Chondrocyte (in vitro differentiated cells): Measurements from ENCODE around the gene TMCC1. TPM values are rescaled to one million over a fixed set of nuclear protein-coding genes. Genes with fewer than 3 reads are reported as not detected.

ENCODE experiments used
- DNase-seq: peaks from one replicate; pipeline ENCODE4 v3.0.0; 2021; ENCODE audit warnings: mixed read lengths, low spot score
- H3K27ac Mint-ChIP-seq: one replicate; pipeline ENCODE4 v1.8.0; 2021; ENCODE audit warnings: mild to moderate bottlenecking, moderate library complexity, mixed read lengths; ENCODE audit not compliant: unreplicated experiment
- H3K27me3 Mint-ChIP-seq: 2 replicates; pipeline ENCODE4 v1.8.0; 2021; ENCODE audit warnings: low read depth, mixed read lengths
- H3K36me3 Mint-ChIP-seq: 2 replicates; pipeline ENCODE4 v1.8.0; 2021; ENCODE audit warnings: low read depth, mixed read lengths
- H3K4me1 Mint-ChIP-seq: 2 replicates; pipeline ENCODE4 v1.8.0; 2021; ENCODE audit warnings: low read depth, mild to moderate bottlenecking, mixed read lengths
- H3K4me3 Mint-ChIP-seq: one replicate; pipeline ENCODE4 v1.8.0; 2021; ENCODE audit warnings: mild to moderate bottlenecking, moderate library complexity, mixed read lengths; ENCODE audit not compliant: unreplicated experiment
- H3K9me3 Mint-ChIP-seq: 2 replicates; pipeline ENCODE4 v1.8.0; 2021; ENCODE audit warnings: low read depth, mixed read lengths
- CTCF ChIP-seq: fragments of 200-600 bp; sonication (generic); IDR thresholded peaks from 2 replicates; pipeline ENCODE4 v1.5.0; 2021; ENCODE audit warnings: antibody characterized with exemption, mild to moderate bottlenecking, moderate library complexity
- total RNA-seq: library from RNA; stranded (reverse); gene quantifications from 3 replicates; pipeline ENCODE4 v1.2.1, GENCODE V29; 2021

Gene TMCC1
- total RNA-seq, 1 donor from 2014 or later: 34.3 TPM

- DNase-seq: no peak
- Mint-ChIP-seq H3K9me3 (peaks cover 16% of the 10 kb centered on the region), H3K4me1 (no peaks in the 10 kb centered on the region), H3K4me3 (no peak overlapping the region), H3K27ac (no peak overlapping the region), H3K36me3 (peaks cover 3% of the 10 kb centered on the region), H3K27me3 (no peaks in the 10 kb centered on the region)
- no peak for TF ChIP-seq CTCF
Observed at GRCh38 chr3:129635656-129636055, 257.9 kb downstream of the TMCC1 start.

- Mint-ChIP-seq H3K4me1 (no peaks in the 10 kb centered on the region), H3K9me3 (peaks cover 16% of the 10 kb centered on the region), H3K36me3 (peaks cover 3% of the 10 kb centered on the region), H3K27ac (no peak overlapping the region), H3K27me3 (no peaks in the 10 kb centered on the region), H3K4me3 (no peak overlapping the region)
- TF ChIP-seq CTCF: no peak
- no peak for DNase-seq
Observed at GRCh38 chr3:129633751-129634481, 259.6 kb downstream of the TMCC1 start.

- peaks cover 16% of the 10 kb centered on the region for H3K9me3 Mint-ChIP-seq
Observed at GRCh38 chr3:129632977-129633376, 260.5 kb downstream of the TMCC1 start.

GRCh38 chr3:129632556-129632955 is 261.0 kb downstream of the TMCC1 start:
- Mint-ChIP-seq H3K4me3 (no peak overlapping the region), H3K4me1 (peaks cover 8% of the 10 kb centered on the region), H3K36me3 (peaks cover 3% of the 10 kb centered on the region), H3K9me3 (peaks cover 16% of the 10 kb centered on the region), H3K27me3 (no peaks in the 10 kb centered on the region), H3K27ac (no peak overlapping the region)
- TF ChIP-seq CTCF: no peak
- no peak for DNase-seq

More at GRCh38 chr3:129632977-129633376, 260.5 kb downstream of the TMCC1 start:
- peaks cover 3% of the 10 kb centered on the region for H3K36me3 Mint-ChIP-seq
- H3K4me3 Mint-ChIP-seq: no peak overlapping the region
- no peaks in the 10 kb centered on the region for H3K27me3 Mint-ChIP-seq
- H3K4me1 Mint-ChIP-seq: peaks cover 4% of the 10 kb centered on the region
- H3K27ac Mint-ChIP-seq: no peak overlapping the region
- DNase-seq: no peak
- no peak for TF ChIP-seq CTCF

- H3K27me3 Mint-ChIP-seq: no peaks in the 10 kb centered on the region
- TF ChIP-seq CTCF: no peak
- no peak for DNase-seq
- peaks cover 13% of the 10 kb centered on the region for H3K4me1 Mint-ChIP-seq
- no peak overlapping the region for H3K27ac Mint-ChIP-seq
- peaks cover 2% of the 10 kb centered on the region for H3K36me3 Mint-ChIP-seq
- no peak overlapping the region for H3K4me3 Mint-ChIP-seq
- peaks cover 13% of the 10 kb centered on the region for H3K9me3 Mint-ChIP-seq
Observed at GRCh38 chr3:129632056-129632455, 261.5 kb downstream of the TMCC1 start.
